ENCODE results near the gene CLIP3.
"Not testable (repeated sequence)": the region's sequence is repeated elsewhere in the genome, so short reads cannot be mapped to it uniquely, and the experiment has no call there.

Gene CLIP3

GRCh38 chr19:35986664-35987570, 45.8 kb downstream of the CLIP3 start:
- peak overlapping the region; percentile 38 for H3K4me3 ChIP-seq (ENCODE audit: low read depth, low read length)
- DNase-seq (ENCODE audit: low read depth) = no peak

- H3K4me3 ChIP-seq (ENCODE audit: low read depth, low read length) = no peak overlapping the region
- no peak for DNase-seq (ENCODE audit: low read depth)
Observed at GRCh38 chr19:35986111-35986510, 46.6 kb downstream of the CLIP3 start.

GRCh38 chr19:35983177-35983576, 49.5 kb downstream of the CLIP3 start:
- no peak for DNase-seq (ENCODE audit: low read depth)
- no peak overlapping the region for H3K4me3 ChIP-seq (ENCODE audit: low read depth, low read length)

- not testable (repeated sequence) for DNase-seq (ENCODE audit: low read depth); H3K4me3 ChIP-seq (ENCODE audit: low read depth, low read length)
Observed at GRCh38 chr19:35980997-35981396, 51.7 kb downstream of the CLIP3 start.

DNA sequence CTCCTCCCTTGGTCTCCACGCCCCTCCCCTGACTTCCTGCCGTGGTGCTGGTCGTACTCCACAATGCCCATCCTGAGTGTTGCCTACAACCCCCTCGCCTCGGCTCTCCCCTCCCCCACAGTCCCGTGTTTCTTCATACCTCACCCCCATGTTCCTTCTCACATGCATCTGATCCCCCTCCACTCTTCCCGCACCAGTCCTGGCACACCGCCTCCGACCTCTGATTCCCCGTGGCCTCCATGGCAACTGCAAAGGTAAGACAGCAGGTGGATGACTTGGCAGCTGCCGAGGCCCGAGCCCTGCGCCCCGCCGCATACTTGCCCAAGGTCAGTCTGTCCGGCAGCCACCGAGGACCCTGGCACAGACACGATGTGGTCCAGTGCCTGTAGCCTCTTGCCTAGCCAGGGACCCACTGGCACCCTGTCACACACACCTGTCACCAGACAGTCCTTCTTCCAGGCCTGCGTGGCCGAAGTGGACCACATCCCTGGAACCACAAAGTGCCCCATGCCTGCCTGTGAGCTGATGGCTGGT, 53.8 kb downstream of the CLIP3 start:
- DNase-seq (ENCODE audit: low read depth) = no peak
- H3K4me3 ChIP-seq (ENCODE audit: low read depth, low read length) = no peak overlapping the region

DNA sequence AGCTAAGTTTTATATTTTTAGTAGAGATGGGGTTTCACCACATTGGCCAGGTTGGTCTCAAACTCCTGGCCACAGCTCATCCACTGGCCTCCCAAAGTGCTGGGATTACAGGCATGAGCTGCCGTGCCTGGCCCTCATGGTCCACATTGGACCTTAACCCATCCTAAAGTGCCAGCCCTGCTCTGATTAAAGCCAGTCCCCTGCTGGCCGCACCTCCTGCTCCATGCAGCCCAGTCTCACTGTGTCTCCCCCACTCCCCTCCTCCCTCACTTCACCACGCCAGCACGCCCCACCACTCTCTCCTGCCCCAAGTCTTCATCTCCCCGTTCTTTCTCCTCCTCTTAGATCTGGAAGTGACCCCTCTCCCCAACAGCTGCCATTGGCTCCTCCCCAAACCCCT, 54.4 kb downstream of the CLIP3 start:
- no peak overlapping the region for H3K4me3 ChIP-seq (ENCODE audit: low read depth, low read length)
- DNase-seq (ENCODE audit: low read depth) = no peak

DNA sequence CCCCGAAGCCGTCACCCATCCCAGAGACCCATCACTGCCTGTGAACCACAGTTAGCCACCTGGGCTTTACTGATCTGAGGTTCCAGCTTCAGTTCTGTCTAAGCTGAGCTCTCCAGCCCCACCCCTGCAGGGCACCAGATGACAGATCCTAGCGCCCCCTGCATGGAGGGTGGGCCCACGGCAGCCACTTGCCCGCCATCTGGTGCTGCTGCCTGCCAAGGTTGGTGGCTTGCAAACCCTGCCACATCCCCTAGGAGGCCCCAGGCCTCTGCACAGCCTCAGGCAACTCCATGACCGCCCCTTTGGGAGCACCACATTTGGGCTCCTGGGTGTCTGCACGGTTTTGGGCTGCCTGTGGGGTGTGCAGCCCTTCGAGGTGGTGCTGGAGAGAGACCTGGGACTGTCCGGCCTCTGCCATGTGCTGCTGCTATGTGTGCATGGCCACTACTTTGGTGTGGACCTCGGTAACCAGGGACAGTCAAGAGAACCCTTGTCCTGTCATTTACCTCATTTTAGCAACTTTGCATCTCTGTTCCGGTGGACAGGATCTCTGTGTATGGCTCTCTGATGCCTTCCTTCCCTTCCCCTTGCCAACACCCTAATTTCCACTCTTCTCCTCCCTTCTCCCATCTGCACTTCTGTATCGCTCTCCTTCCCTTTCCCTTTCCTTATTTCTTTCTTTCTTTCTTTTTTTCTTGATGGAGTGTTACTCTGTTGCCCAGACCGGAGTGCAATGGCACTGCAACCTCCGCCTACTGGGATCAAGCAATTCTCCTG, 55.0 kb downstream of the CLIP3 start:
- no peak for DNase-seq (ENCODE audit: low read depth)
- H3K4me3 ChIP-seq (ENCODE audit: low read depth, low read length) = no peak overlapping the region

- DNase-seq (ENCODE audit: low read depth) = no peak
- H3K4me3 ChIP-seq (ENCODE audit: low read depth, low read length) = no peak overlapping the region
Observed at GRCh38 chr19:35975608-35976214, 57.0 kb downstream of the CLIP3 start.

DNA sequence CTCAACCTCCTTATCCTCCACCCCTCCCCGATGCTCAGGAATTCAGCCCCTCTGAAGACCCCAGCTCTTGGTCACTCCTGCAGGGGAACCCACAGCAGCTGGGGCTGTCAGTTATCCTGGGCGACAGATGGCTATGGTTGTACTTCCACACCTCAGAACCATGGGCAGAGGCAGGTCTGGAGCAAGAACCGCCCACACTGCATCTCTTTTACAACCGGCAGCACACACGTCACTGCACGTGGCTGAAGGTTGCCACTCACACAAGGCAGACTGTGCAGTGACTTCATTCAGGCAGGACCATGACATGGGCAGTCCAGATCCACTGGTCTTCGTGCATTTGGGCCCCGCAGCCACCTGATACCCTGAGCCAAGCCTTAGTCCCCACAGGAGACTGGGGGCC, 59.2 kb downstream of the CLIP3 start:
- no peak overlapping the region for H3K4me3 ChIP-seq (ENCODE audit: low read depth, low read length)
- DNase-seq (ENCODE audit: low read depth) = no peak

DNA sequence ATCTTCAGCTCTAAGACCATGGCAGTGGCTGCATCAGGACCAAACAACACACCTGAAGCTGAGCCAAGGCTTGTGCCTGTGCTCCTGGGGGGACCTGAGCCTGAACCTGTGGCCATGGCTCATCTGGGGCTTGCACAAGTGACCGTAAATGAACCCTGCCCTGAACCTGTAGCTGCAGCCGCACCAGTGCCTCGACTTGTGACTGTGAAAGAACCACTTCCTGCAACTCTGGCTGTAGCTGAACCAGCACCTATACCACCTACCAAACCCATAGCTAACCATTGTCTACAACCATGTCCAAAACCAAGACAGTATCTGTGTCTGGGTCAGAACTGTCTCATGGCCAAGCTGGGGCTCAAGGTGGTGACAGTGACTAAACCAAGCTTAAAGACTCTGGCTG, 65.9 kb downstream of the CLIP3 start:
- DNase-seq (ENCODE audit: low read depth) = no peak
- no peak overlapping the region for H3K4me3 ChIP-seq (ENCODE audit: low read depth, low read length)
